SK-N-SH treated with all-trans-retinoic acid at 6 μM for 48 hours (cell line): Measurements from ENCODE around the gene SPRED3.

Experiments used
- ATAC-seq: fragments of 200-7000 bp; cut with Tn5 transposase; 3 replicates; pipeline ENCODE4 v1.9.1; 2020; ENCODE audit warnings: mild to moderate bottlenecking, moderate library complexity
- ARNTL ChIP-seq: fragments of 450-650 bp; formaldehyde crosslinking; IDR thresholded peaks from 2 replicates; pipeline ENCODE4 v1.5.0; 2020; ENCODE audit warnings: low read depth, mild to moderate bottlenecking, moderate library complexity, borderline replicate concordance
- BACH2 ChIP-seq: fragments of 250-450 bp; sonication (Bioruptor Pico); IDR thresholded peaks from 2 replicates; pipeline ENCODE4 v1.9.0; 2021; ENCODE audit warnings: mild to moderate bottlenecking, borderline replicate concordance
- CREB5 ChIP-seq: fragments of 250-450 bp; sonication (Bioruptor Pico); IDR thresholded peaks from 2 replicates; pipeline ENCODE4 v1.5.1; 2020; ENCODE audit warnings: low read depth, mild to moderate bottlenecking, moderate library complexity
- CSDC2 ChIP-seq: fragments of 250-450 bp; sonication (Bioruptor Pico); IDR thresholded peaks from 2 replicates; pipeline ENCODE4 v1.5.0; 2020; ENCODE audit warnings: mild to moderate bottlenecking, moderate library complexity
- CSRNP3 ChIP-seq: fragments of 250-450 bp; sonication (Bioruptor Pico); IDR thresholded peaks from 2 replicates; pipeline ENCODE4 v1.5.1; 2021; ENCODE audit warnings: mild to moderate bottlenecking, moderate library complexity
- ESRRG ChIP-seq: fragments of 250-450 bp; sonication (Bioruptor Pico); IDR thresholded peaks from 2 replicates; pipeline ENCODE4 v1.6.1; 2021; ENCODE audit warnings: mild to moderate bottlenecking
- GLIS3 ChIP-seq: fragments of 250-450 bp; sonication (Bioruptor Pico); IDR thresholded peaks from 2 replicates; pipeline ENCODE4 v1.5.0; 2020; ENCODE audit warnings: mild to moderate bottlenecking, moderate library complexity
- ISL1 ChIP-seq: fragments of 250-450 bp; sonication (Bioruptor Pico); IDR thresholded peaks from 2 replicates; pipeline ENCODE4 v2.1.2; 2022; ENCODE audit warnings: mild to moderate bottlenecking, moderate library complexity
- OSR1 ChIP-seq: fragments of 250-450 bp; sonication (Bioruptor Pico); IDR thresholded peaks from 2 replicates; pipeline ENCODE4 v1.8.0; 2022; ENCODE audit warnings: moderate library complexity, mild to moderate bottlenecking, inconsistent platforms
- PATZ1 ChIP-seq: fragments of 250-450 bp; sonication (Bioruptor Pico); IDR thresholded peaks from 2 replicates; pipeline ENCODE4 v1.8.0; 2020; ENCODE audit warnings: mild to moderate bottlenecking, moderate library complexity, borderline replicate concordance
- POU6F1 ChIP-seq: fragments of 250-450 bp; sonication (Bioruptor Pico); IDR thresholded peaks from 2 replicates; pipeline ENCODE4 v1.8.0; 2021; ENCODE audit warnings: low read depth, mild to moderate bottlenecking, moderate library complexity, borderline replicate concordance
- PPARA ChIP-seq: fragments of 250-450 bp; sonication (Bioruptor Pico); IDR thresholded peaks from 2 replicates; pipeline ENCODE4 v1.5.0; 2020; ENCODE audit warnings: mild to moderate bottlenecking, borderline replicate concordance
- SNAI2 ChIP-seq: fragments of 250-450 bp; sonication (Bioruptor Pico); IDR thresholded peaks from 2 replicates; pipeline ENCODE4 v1.5.0; 2020; ENCODE audit warnings: mild to moderate bottlenecking, moderate library complexity
- TOX ChIP-seq: fragments of 250-450 bp; sonication (Bioruptor Pico); IDR thresholded peaks from 2 replicates; pipeline ENCODE4 v1.8.0; 2021; ENCODE audit warnings: mild to moderate bottlenecking, moderate library complexity, borderline replicate concordance
- TSHZ2 ChIP-seq: fragments of 250-450 bp; sonication (Bioruptor Pico); IDR thresholded peaks from 2 replicates; pipeline ENCODE4 v1.5.0; 2020; ENCODE audit warnings: mild to moderate bottlenecking, moderate library complexity
- ZC3H10 ChIP-seq: fragments of 250-450 bp; sonication (Bioruptor Pico); IDR thresholded peaks from 2 replicates; pipeline ENCODE4 v1.5.1; 2021; ENCODE audit warnings: mild to moderate bottlenecking, moderate library complexity
- ZFP3 ChIP-seq: fragments of 250-450 bp; sonication (Bioruptor Pico); IDR thresholded peaks from 2 replicates; pipeline ENCODE4 v1.5.0; 2020; ENCODE audit warnings: mild to moderate bottlenecking, moderate library complexity
- ZFP30 ChIP-seq: fragments of 450-650 bp; formaldehyde crosslinking; IDR thresholded peaks from 2 replicates; pipeline ENCODE4 v1.5.0; 2022; ENCODE audit warnings: mild to moderate bottlenecking, moderate library complexity
- ZNF565 ChIP-seq: fragments of 450-650 bp; formaldehyde crosslinking; conservative IDR thresholded peaks from 2 replicates; pipeline ENCODE4 v1.5.0; 2020; ENCODE audit warnings: low read depth, mild to moderate bottlenecking, moderate library complexity
- ZNF70 ChIP-seq: fragments of 450-650 bp; formaldehyde crosslinking; IDR thresholded peaks from 2 replicates; pipeline ENCODE4 v1.5.0; 2020; ENCODE audit warnings: mild to moderate bottlenecking, moderate library complexity
- ZNF8 ChIP-seq: fragments of 450-650 bp; formaldehyde crosslinking; IDR thresholded peaks from 2 replicates; pipeline ENCODE4 v1.5.0; 2020; ENCODE audit warnings: mild to moderate bottlenecking, moderate library complexity

Gene SPRED3

GRCh38 chr19:38371081-38371480 lies 17.4 kb upstream of the SPRED3 start:
- TF ChIP-seq CREB5 (CRISPR knock-in tag) (no peak), PPARA (CRISPR knock-in tag) (no peak), TSHZ2 (CRISPR knock-in tag) (no peak), ZFP3 (CRISPR knock-in tag) (no peak), TOX (CRISPR knock-in tag) (no peak), ZNF565 (CRISPR knock-in tag) (no peak), PATZ1 (no peak), GLIS3 (CRISPR knock-in tag) (no peak), SNAI2 (no peak), ZNF70 (CRISPR knock-in tag) (no peak), ZC3H10 (CRISPR knock-in tag) (no peak), ZNF8 (no peak), ISL1 (CRISPR knock-in tag) (no peak), CSRNP3 (no peak)
- ATAC-seq, result no peak

- TF ChIP-seq TSHZ2 (CRISPR knock-in tag), result no peak
- TF ChIP-seq ISL1 (CRISPR knock-in tag), result no peak
- TF ChIP-seq ZNF70 (CRISPR knock-in tag), result no peak
- TF ChIP-seq CREB5 (CRISPR knock-in tag), result no peak
- TF ChIP-seq ESRRG (CRISPR knock-in tag), result no peak
- TF ChIP-seq ZFP30 (CRISPR knock-in tag), result no peak
- TF ChIP-seq PATZ1, result no peak
- TF ChIP-seq ARNTL (CRISPR knock-in tag), result no peak
- no peak for TF ChIP-seq ZFP3 (CRISPR knock-in tag)
- no peak for TF ChIP-seq BACH2 (CRISPR knock-in tag)
- no peak for TF ChIP-seq OSR1 (CRISPR knock-in tag)
- no peak for TF ChIP-seq CSRNP3
- no peak for TF ChIP-seq CSDC2
- TF ChIP-seq SNAI2, result no peak
- no peak for TF ChIP-seq PPARA (CRISPR knock-in tag)
- TF ChIP-seq ZNF8, result no peak
- no peak for TF ChIP-seq POU6F1 (CRISPR knock-in tag)
- ATAC-seq, result no peak
Observed at GRCh38 chr19:38373907-38374331, 14.6 kb upstream of the SPRED3 start.
